Psoas muscle (tissue), 8 donors: Measurements from ENCODE around the gene ABCB4. TPM values are rescaled to one million over a fixed set of nuclear protein-coding genes. Genes with fewer than 3 reads are reported as not detected.

Experiments
- ATAC-seq, 4 donors: fragments of 200-7000 bp; cut with Tn5 transposase; one replicate each; pipeline ENCODE4 v1.9.1; 2020; ENCODE audit warnings: moderate library complexity in 3 of 4, mild to moderate bottlenecking in 2 of 4
- DNase-seq, 2 donors: peaks; one replicate each; pipeline ENCODE4 v3.0.0-alpha.2; 2020
- H3K27ac ChIP-seq: fragments of 200-600 bp; one replicate; pipeline ENCODE4 v1.8.0; 2022
- H3K27me3 ChIP-seq, 3 donors: fragments of 200-600 bp in 1 of 3; one replicate each; pipeline versions ENCODE4 v1.6.1 to v1.8.0; 2013 to 2022; ENCODE audit warnings: low read length in 2 of 3, mild to moderate bottlenecking in 2 of 3, moderate library complexity in 1 of 3; ENCODE audit not compliant: insufficient read depth in 3 of 3
- H3K36me3 ChIP-seq, 2 donors: fragments of 200-600 bp in 1 of 2; one replicate each; pipeline versions ENCODE4 v1.6.1 to v1.8.0; 2013 to 2022; ENCODE audit warnings: low read depth in 1 of 2, mild to moderate bottlenecking in 1 of 2, moderate library complexity in 1 of 2; ENCODE audit not compliant: insufficient read depth in 1 of 2
- H3K4me1 ChIP-seq: fragments of 200-600 bp; one replicate; pipeline ENCODE4 v1.8.0; 2022
- H3K4me3 ChIP-seq: fragments of 200-600 bp; one replicate; pipeline ENCODE4 v1.8.0; 2022; ENCODE audit warnings: mild to moderate bottlenecking
- H3K9me3 ChIP-seq: fragments of 200-600 bp; one replicate; pipeline ENCODE4 v1.8.0; 2022
- WGBS, 3 donors: extraction: QIAGEN DNeasy Blood & Tissue Kit; methylation state at CpG; one replicate each; pipeline versions ENCODE4 v1.1.6 to v1.1.7; 2013; 5-methylcytosine and 5-hydroxymethylcytosine counted together
- intact Hi-C, 2 donors: fragments of 100-400 bp; cut with DNase I; formaldehyde crosslinking; loops; one replicate each; pipeline versions ENCODE4 v1.11.0 to v1.14.2; 2022
- polyA plus RNA-seq, 3 donors: library from polyadenylated mRNA; stranded (reverse); fragments of 200-250 nt; gene quantifications; one replicate each; pipeline ENCODE4 v1.2.3, GENCODE V29; 2013
- total RNA-seq, 4 donors: library from RNA; stranded (reverse); fragmentation: NEBNext Ultra II Directional in 2 of 4; extraction: Animal tissue kit (Norgen Biotek cat#: 25700) in 2 of 4; gene quantifications; one replicate each; pipeline versions ENCODE4 v1.2.1 to v1.2.4, GENCODE V29; 2021 to 2023
- TF ChIP-seq, protein P1 (sequence below): fragments of 200-600 bp; IDR thresholded peaks from one replicate; pipeline ENCODE4 v1.8.0; 2022; ENCODE audit warnings: antibody characterized with exemption
- donor health status: healthy with polysubstance abuse.
- donor health status: DM: no; HTN: no; CAD: no; lungs with moderate emphysema.
- donor health status: Bipolar disorder and iron deficiency.
- donor health status: healthy.
- donor health status: DM: yes; HTN: yes; CAD: no.
- donor health status: DM: no; HTN: no; CAD: no.
- donor health status: DM: no; HTN: no; CAD: no.
- donor health status: DM: yes; HTN: yes; CAD: no.

ABCB4 gene
- total and polyA plus RNA-seq, 7 donors: 1.1 to 4.0 (median 2.0) TPM

DNA sequence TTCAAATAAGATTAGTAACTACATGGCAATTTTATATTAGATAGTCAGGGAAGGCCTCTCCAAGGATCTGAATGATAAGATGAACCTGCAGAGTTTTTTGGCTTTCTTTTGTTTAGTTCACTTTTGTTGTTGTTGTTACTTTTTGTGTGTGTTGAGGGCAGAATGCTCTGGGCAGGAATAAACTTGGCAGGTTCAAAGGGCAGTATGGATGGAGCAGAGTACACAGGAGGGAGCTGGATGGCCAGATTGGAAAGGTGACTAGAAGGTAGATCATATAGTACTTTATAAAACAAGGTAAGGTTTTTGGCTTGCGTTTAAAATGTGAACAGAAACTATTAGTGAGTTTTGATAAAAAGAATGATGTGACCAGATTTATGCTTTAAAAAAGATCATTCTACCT, 112.1 kb downstream of the ABCB4 start:
- Histone ChIP-seq H3K27ac (no peak overlapping the region), H3K36me3 (peaks cover 3 to 19% of the 10 kb centered on the region in 2 donors), H3K4me3 (no peak overlapping the region), H3K4me1 (peaks cover 13% of the 10 kb centered on the region), H3K9me3 (no peaks in the 10 kb centered on the region), H3K27me3 (no peaks in the 10 kb centered on the region)
- intact Hi-C loops: no loop called here
- DNase-seq (no peak), ATAC-seq (no peak)
- 98 to 100% (median 100%) methylated on average over 1 of the region's 1 CpG for WGBS, 3 donors
- TF ChIP-seq, protein P1, sequence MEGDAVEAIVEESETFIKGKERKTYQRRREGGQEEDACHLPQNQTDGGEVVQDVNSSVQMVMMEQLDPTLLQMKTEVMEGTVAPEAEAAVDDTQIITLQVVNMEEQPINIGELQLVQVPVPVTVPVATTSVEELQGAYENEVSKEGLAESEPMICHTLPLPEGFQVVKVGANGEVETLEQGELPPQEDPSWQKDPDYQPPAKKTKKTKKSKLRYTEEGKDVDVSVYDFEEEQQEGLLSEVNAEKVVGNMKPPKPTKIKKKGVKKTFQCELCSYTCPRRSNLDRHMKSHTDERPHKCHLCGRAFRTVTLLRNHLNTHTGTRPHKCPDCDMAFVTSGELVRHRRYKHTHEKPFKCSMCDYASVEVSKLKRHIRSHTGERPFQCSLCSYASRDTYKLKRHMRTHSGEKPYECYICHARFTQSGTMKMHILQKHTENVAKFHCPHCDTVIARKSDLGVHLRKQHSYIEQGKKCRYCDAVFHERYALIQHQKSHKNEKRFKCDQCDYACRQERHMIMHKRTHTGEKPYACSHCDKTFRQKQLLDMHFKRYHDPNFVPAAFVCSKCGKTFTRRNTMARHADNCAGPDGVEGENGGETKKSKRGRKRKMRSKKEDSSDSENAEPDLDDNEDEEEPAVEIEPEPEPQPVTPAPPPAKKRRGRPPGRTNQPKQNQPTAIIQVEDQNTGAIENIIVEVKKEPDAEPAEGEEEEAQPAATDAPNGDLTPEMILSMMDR: no peak

DNA sequence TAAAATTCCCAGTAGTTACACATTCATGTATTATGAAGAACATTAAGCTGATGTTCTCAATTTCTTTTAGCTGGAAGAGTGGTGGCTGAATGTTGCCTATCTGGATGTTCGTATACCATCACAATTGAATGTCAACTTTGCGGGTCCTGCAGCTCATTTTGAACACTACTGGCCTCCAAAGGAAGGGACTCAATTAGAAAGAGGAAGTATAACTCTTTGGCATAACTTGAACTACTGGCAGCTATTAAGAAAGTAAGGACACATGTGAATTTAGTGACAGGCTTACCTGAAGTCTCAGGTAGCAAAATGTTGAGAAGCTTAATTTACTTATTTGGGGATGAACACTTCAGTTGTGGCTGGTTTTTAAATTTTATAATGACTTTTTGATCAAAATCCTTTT, 114.2 kb downstream of the ABCB4 start:
- intact Hi-C loops: no loop called here
- H3K27me3 ChIP-seq: no peaks in the 10 kb centered on the region
- peaks cover 13% of the 10 kb centered on the region for H3K4me1 ChIP-seq
- TF ChIP-seq, protein P1: no peak
- 93 to 98% (median 97%) methylated on average over 2 of the region's 2 CpGs for WGBS, 3 donors
- H3K4me3 ChIP-seq: no peak overlapping the region
- peaks cover 3 to 14% of the 10 kb centered on the region in 2 donors for H3K36me3 ChIP-seq
- no peaks in the 10 kb centered on the region for H3K9me3 ChIP-seq
- H3K27ac ChIP-seq: no peak overlapping the region
- DNase-seq (no peak), ATAC-seq (no peak)

DNA sequence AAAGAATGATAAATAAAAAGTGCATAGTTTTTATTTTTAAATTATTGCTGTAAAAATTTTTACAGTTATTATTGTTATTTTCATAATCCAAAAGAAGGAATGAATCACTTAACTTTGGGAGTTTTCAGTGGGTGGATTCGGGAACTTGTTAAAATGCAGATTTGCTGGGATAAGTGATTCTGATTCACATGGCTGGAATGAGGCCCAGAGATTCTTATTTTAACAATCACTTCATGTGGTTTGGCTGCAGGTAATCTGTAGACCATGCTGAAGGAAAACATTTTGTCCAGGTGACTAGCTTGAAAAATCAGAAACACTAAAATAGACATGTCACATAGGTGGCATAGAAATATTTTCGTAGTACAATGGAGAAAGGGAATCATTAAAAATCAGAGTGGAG, 116.1 kb downstream of the ABCB4 start:
- H3K4me1 ChIP-seq: peaks cover 13% of the 10 kb centered on the region
- H3K27ac ChIP-seq: no peak overlapping the region
- ATAC-seq: no peak
- TF ChIP-seq, protein P1: no peak
- WGBS, 3 donors: 83 to 90% (median 88%) methylated on average over 2 of the region's 2 CpGs
- no peak overlapping the region for H3K4me3 ChIP-seq
- DNase-seq: no peak
- peaks cover 3 to 14% of the 10 kb centered on the region in 2 donors for H3K36me3 ChIP-seq
- intact Hi-C loops: no loop called here
- no peaks in the 10 kb centered on the region for H3K27me3 ChIP-seq
- H3K9me3 ChIP-seq: no peaks in the 10 kb centered on the region

DNA sequence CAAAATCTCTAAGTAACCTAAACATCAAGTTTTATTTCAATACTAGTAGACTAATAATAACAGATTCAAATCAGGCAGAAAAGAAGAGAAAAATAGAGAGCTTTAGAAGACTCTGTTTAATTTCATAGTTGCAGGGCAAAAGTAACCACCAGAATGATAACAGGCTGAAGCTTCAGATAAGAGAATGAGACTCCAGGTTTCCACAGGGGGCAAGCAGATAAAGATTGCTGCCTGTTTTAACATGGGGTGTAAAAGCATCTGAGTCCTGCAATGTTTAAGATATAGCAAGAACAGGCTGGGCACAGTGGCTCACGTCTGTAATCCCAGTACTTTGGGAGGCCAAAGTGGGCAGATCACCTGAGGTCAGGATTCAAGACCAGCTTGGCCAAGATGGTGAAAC, 119.0 kb downstream of the ABCB4 start:
- 81 to 92% (median 85%) methylated on average over 1 of the region's 1 CpG for WGBS, 3 donors
- Histone ChIP-seq H3K36me3 (peaks cover 0 to 18% of the 10 kb centered on the region in 2 donors), H3K27me3 (no peaks in the 10 kb centered on the region), H3K4me1 (peaks cover 13% of the 10 kb centered on the region), H3K27ac (no peak overlapping the region), H3K4me3 (no peak overlapping the region), H3K9me3 (no peaks in the 10 kb centered on the region)
- no peak for ATAC-seq
- TF ChIP-seq, protein P1: no peak
- DNase-seq: no peak
- intact Hi-C loops: no loop called here

DNA sequence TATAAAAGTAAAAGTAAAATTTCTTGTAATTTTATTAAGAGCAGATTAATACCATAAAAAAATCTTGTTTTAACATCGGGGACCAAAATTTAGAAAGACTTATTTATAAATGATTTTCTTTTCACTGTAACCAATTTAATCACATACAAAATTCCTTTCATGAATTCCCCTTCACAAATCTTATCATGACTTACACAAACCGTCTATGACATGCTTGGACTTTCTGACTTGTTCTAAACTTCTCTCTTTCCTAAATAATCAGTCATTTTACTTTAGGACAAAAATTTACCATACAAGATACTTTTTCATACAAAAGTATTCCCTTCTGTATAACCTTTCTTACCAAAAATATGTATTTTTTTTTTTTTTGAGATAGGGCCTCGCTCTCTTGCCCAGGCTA, 120.7 kb downstream of the ABCB4 start:
- H3K4me1 ChIP-seq: peaks cover 7% of the 10 kb centered on the region
- no peak overlapping the region for H3K27ac ChIP-seq
- H3K9me3 ChIP-seq: no peaks in the 10 kb centered on the region
- intact Hi-C loops: no loop called here
- H3K36me3 ChIP-seq: peaks cover 3 to 26% of the 10 kb centered on the region in 2 donors
- TF ChIP-seq, protein P1: no peak
- DNase-seq: no peak
- no peaks in the 10 kb centered on the region for H3K27me3 ChIP-seq
- no peak for ATAC-seq
- WGBS, 3 donors: 92 to 94% (median 92%) methylated on average over 3 of the region's 3 CpGs
- H3K4me3 ChIP-seq: no peak overlapping the region
